K562 (cell line): ENCODE measurements around the gene HLA-B. TPM values are rescaled to one million over a fixed set of nuclear protein-coding genes. Genes with fewer than 3 reads are reported as not detected.

Source experiments
- HNRNPH1 ChIP-seq: fragments of 200-400 bp; formaldehyde crosslinking; optimal IDR thresholded peaks from 2 replicates; pipeline ENCODE3; 2017; ENCODE audit warnings: low read depth, mild to moderate bottlenecking, low read length, moderate library complexity
- ZHX1 ChIP-seq: fragments of 150-350 bp; conservative IDR thresholded peaks from 2 replicates; pipeline ENCODE4 v1.6.1; 2014; ENCODE audit warnings: low read length
- ZMIZ1 ChIP-seq, 2 experiments: fragments of 150-350 bp in 1 of 2; IDR thresholded peaks; 2 replicates each; pipeline ENCODE4 v1.6.1; 2012 to 2016; ENCODE audit warnings: low read depth in 2 of 2, low read length in 2 of 2, mild to moderate bottlenecking in 1 of 2, moderate library complexity in 1 of 2
- polyA plus RNA-seq, 8 experiments: library from polyadenylated mRNA; depleted of rRNA in 4 of 8; stranded (reverse) in 5 of 8; unstranded in 3 of 8; fragments of >200 nt; fragmentation: Nextera tagmentation in 2 of 8; fragmentation: Illumina TruSeq in 1 of 8; extraction: Ambion mirVana in 2 of 8; extraction: Trizol in 1 of 8; gene quantifications; 2 replicates each; pipeline versions ENCODE4 v1.2.1 to v1.2.3, GENCODE V29; 2011 to 2014; ENCODE audit warnings: inconsistent platforms in 1 of 8, missing spikeins in 1 of 8
- total RNA-seq, 7 experiments: library from RNA; depleted of rRNA in 6 of 7; stranded (reverse); fragments of >200 nt in 6 of 7; fragmentation: Illumina TruSeq in 2 of 7; extraction: Trizol in 2 of 7; gene quantifications; 2 replicates each; pipeline versions ENCODE4 v1.2.1 to v1.2.3, GENCODE V29; 2011 to 2021; ENCODE audit warnings: low replicate concordance in 1 of 7

HLA-B gene
- total and polyA plus RNA-seq, 9 of the 15 experiments (the other 6 are each of a cell fraction or from before 2014, with no cell fraction given): 0.07 to 9.7 (median 0.65) TPM; not detected in 2

GRCh38 chr6:31366693-31367470 is 9.9 kb upstream of the HLA-B start (continued):
- no peak for TF ChIP-seq ZHX1
- no peak for TF ChIP-seq HNRNPH1
- TF ChIP-seq ZMIZ1 (IDR thresholded peaks at IDR 0.05; ENCODE audit: low read depth in 2 of 2, low read length in 2 of 2): no peak
